GM23338 (cell line): ENCODE data around the gene ARHGEF28. TPM values are rescaled to one million over a fixed set of nuclear protein-coding genes. Genes with fewer than 3 reads are reported as not detected.

Source experiments
- ATAC-seq: fragments of 200-7000 bp; cut with Tn5 transposase; 3 replicates; pipeline ENCODE4 v1.9.1; 2020
- DNase-seq: peaks from one replicate; pipeline ENCODE4 v3.0.0-alpha.2; 2015; ENCODE audit warnings: low spot score
- H2AFZ ChIP-seq: fragments of 200-600 bp; sonication (generic); 2 replicates; pipeline ENCODE4 v1.8.0; 2016; ENCODE audit warnings: antibody characterized with exemption, mild to moderate bottlenecking, moderate library complexity
- H3F3A ChIP-seq: fragments of 200-600 bp; sonication (generic); replicated peaks from 2 replicates; pipeline ENCODE4 v1.8.0; 2017; ENCODE audit warnings: antibody characterized with exemption, mixed run types, low read depth
- H3K27ac ChIP-seq: fragments of 200-600 bp; sonication (generic); 2 replicates; pipeline ENCODE4 v1.6.1; 2016; ENCODE audit warnings: low read depth
- H3K27me3 ChIP-seq: fragments of 200-600 bp; sonication (generic); 2 replicates; pipeline ENCODE4 v1.8.0; 2016; ENCODE audit warnings: mild to moderate bottlenecking, mixed run types, moderate library complexity; ENCODE audit not compliant: insufficient read depth
- H3K36me3 ChIP-seq: fragments of 200-600 bp; sonication (generic); 2 replicates; pipeline ENCODE4 v1.8.0; 2016; ENCODE audit warnings: mild to moderate bottlenecking; ENCODE audit not compliant: insufficient read depth
- H3K4me1 ChIP-seq: fragments of 200-600 bp; sonication (generic); 2 replicates; pipeline ENCODE4 v1.8.0; 2016; ENCODE audit warnings: mild to moderate bottlenecking, moderate library complexity; ENCODE audit not compliant: insufficient read depth
- H3K4me2 ChIP-seq: fragments of 200-600 bp; sonication (generic); 2 replicates; pipeline ENCODE4 v1.7.1; 2017; ENCODE audit warnings: mixed run types
- H3K4me3 ChIP-seq: fragments of 200-600 bp; sonication (generic); 2 replicates; pipeline ENCODE4 v1.6.1; 2016; ENCODE audit warnings: mixed run types
- H3K79me2 ChIP-seq: fragments of 200-600 bp; sonication (generic); replicated peaks from 2 replicates; pipeline ENCODE4 v1.8.0; 2017; ENCODE audit warnings: mild to moderate bottlenecking; ENCODE audit not compliant: insufficient read depth
- H3K9me2 ChIP-seq: fragments of 200-600 bp; sonication (generic); 2 replicates; pipeline ENCODE4 v1.8.0; 2017; ENCODE audit not compliant: insufficient read depth
- H4K20me1 ChIP-seq: fragments of 200-600 bp; sonication (generic); replicated peaks from 2 replicates; pipeline ENCODE4 v1.8.0; 2017; ENCODE audit warnings: mild to moderate bottlenecking; ENCODE audit not compliant: insufficient read depth
- H3K27ac Mint-ChIP-seq: 2 replicates; pipeline ENCODE4 v1.8.0; 2020; ENCODE audit warnings: inconsistent platforms, mild to moderate bottlenecking, moderate library complexity, mixed read lengths
- H3K27me3 Mint-ChIP-seq: 3 replicates; pipeline ENCODE4 v1.8.0; 2022; ENCODE audit warnings: low read depth, mild to moderate bottlenecking, moderate library complexity, mixed read lengths, inconsistent platforms; ENCODE audit not compliant: insufficient read depth, poor library complexity
- H3K36me3 Mint-ChIP-seq: 3 replicates; pipeline ENCODE4 v1.8.0; 2021; ENCODE audit warnings: low read depth, mild to moderate bottlenecking, inconsistent platforms, moderate library complexity, mixed read lengths
- H3K4me1 Mint-ChIP-seq: 3 replicates; pipeline ENCODE4 v1.8.0; 2020; ENCODE audit warnings: mild to moderate bottlenecking, inconsistent platforms, mixed read lengths
- H3K4me3 Mint-ChIP-seq: 3 replicates; pipeline ENCODE4 v1.8.0; 2021; ENCODE audit warnings: moderate library complexity, mild to moderate bottlenecking, inconsistent platforms, mixed read lengths
- H3K9me3 Mint-ChIP-seq: 3 replicates; pipeline ENCODE4 v1.8.0; 2020; ENCODE audit warnings: moderate library complexity, mild to moderate bottlenecking, inconsistent platforms, mixed read lengths
- EZH2phosphoT487 ChIP-seq: fragments of 200-600 bp; sonication (generic); IDR thresholded peaks from one replicate; pipeline ENCODE4 v1.8.1; 2018; ENCODE audit warnings: antibody characterized with exemption; ENCODE audit not compliant: unreplicated experiment
- POLR2AphosphoS5 ChIP-seq: IDR thresholded peaks from 2 replicates; pipeline ENCODE4 v1.6.1; 2016; ENCODE audit warnings: antibody characterized with exemption, low read depth
- ZNF462 ChIP-seq: fragments of 250-450 bp; sonication (Bioruptor Pico); IDR thresholded peaks from 2 replicates; pipeline ENCODE4 v1.5.0; 2020; ENCODE audit warnings: mild to moderate bottlenecking, moderate library complexity
- polyA plus RNA-seq: library from polyadenylated mRNA; unstranded; fragments of >200 nt; fragmentation: Nextera tagmentation; extraction: Ambion mirVana; gene quantifications from 2 replicates; pipeline ENCODE4 v1.2.1, GENCODE V29; 2016
- total RNA-seq: library from RNA; depleted of rRNA; stranded (reverse); fragments of >200 nt; shearing (Covaris generic); gene quantifications from 2 replicates; pipeline ENCODE4 v1.2.3, GENCODE V29; 2014
- TF ChIP-seq, protein P1 (sequence below): IDR thresholded peaks from 2 replicates; pipeline ENCODE4 v1.6.1; 2016; ENCODE audit warnings: antibody characterized with exemption

Gene ARHGEF28
- total and polyA plus RNA-seq, 2 experiments from 2014 or later, result 0.39 to 1.0 TPM

- no peak for TF ChIP-seq ZNF462 (CRISPR knock-in tag)
- TF ChIP-seq POLR2AphosphoS5, result no peak
Measured at GRCh38 chr5:73940026-73940425, 314.0 kb downstream of the ARHGEF28 start (continued).

DNA sequence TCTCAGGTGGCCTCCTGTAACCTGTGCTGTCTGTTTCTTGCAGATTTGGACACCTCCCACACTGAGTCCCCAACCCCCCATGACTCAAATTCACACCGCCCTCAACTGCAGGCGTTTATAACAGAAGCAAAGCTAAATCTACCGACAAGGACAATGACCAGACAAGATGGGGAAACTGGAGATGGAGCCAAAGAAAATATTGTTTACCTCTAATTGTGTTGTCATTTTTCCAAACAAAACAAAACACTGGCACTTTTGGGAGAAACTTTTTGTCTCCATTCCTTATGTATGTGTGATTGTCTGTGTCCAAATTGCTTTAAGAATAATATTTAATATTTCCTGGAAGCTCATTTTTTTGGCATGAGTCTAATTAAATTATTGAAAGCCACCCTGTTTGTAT is 314.8 kb downstream of the ARHGEF28 start:
- no peak overlapping the region for H3K4me2 ChIP-seq

DNA sequence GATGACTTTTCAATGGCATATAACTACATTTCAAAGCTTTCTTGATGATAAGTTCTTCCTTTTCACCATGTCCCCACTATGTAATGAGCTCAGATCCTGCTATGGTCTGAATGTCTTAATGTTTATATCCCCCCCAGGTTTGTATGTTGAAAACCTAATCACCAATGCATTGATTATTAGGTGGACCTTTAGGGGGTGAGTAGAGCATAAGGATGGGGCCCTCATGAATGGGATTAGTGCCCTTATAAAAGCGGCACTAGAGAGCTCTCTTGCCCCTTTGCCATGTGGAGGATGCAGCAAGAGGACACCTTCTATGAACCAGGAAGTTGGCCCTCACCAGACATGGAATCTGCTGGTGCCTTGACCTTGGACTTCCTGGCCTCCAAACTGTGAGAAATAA is 316.8 kb downstream of the ARHGEF28 start:
- no peaks in the 10 kb centered on the region for H3K36me3 Mint-ChIP-seq
- no peak overlapping the region for H3K4me3 ChIP-seq
- H2AFZ ChIP-seq, result no peak overlapping the region
- H3F3A ChIP-seq, result no peaks in the 10 kb centered on the region
- H3K27me3 ChIP-seq, result no peaks in the 10 kb centered on the region
- H3K4me3 Mint-ChIP-seq, result no peak overlapping the region
- no peak for DNase-seq
- H3K4me1 Mint-ChIP-seq, result no peaks in the 10 kb centered on the region; the same call in 2 of the 3 replicates
- no peaks in the 10 kb centered on the region for H3K4me1 ChIP-seq
- no peak overlapping the region for H3K27ac Mint-ChIP-seq
- ATAC-seq, result no peak
- H4K20me1 ChIP-seq, result no peaks in the 10 kb centered on the region
- no peak overlapping the region for H3K4me2 ChIP-seq
- H3K27me3 Mint-ChIP-seq, result no peaks in the 10 kb centered on the region
- H3K27ac ChIP-seq, result no peak overlapping the region
- TF ChIP-seq, protein P1, sequence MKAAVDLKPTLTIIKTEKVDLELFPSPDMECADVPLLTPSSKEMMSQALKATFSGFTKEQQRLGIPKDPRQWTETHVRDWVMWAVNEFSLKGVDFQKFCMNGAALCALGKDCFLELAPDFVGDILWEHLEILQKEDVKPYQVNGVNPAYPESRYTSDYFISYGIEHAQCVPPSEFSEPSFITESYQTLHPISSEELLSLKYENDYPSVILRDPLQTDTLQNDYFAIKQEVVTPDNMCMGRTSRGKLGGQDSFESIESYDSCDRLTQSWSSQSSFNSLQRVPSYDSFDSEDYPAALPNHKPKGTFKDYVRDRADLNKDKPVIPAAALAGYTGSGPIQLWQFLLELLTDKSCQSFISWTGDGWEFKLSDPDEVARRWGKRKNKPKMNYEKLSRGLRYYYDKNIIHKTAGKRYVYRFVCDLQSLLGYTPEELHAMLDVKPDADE, result no peak
- H3K79me2 ChIP-seq, result no peaks in the 10 kb centered on the region
- no peaks in the 10 kb centered on the region for H3K36me3 ChIP-seq
- H3K9me3 Mint-ChIP-seq, result no peaks in the 10 kb centered on the region; the same call in 2 of the 3 replicates
- 0 out of 2 replicates have a peak, but pooled peaks cover 3% of the 10 kb centered on the region for H3K9me2 ChIP-seq

More for the DNA sequence above, 314.8 kb downstream of the ARHGEF28 start:
- Histone ChIP-seq H3K36me3 (no peaks in the 10 kb centered on the region), H3K4me3 (no peak overlapping the region), H3K27ac (no peak overlapping the region), H3K27me3 (no peaks in the 10 kb centered on the region), H3K79me2 (no peaks in the 10 kb centered on the region), H4K20me1 (no peaks in the 10 kb centered on the region), H3F3A (no peaks in the 10 kb centered on the region), H3K4me1 (no peaks in the 10 kb centered on the region), H3K9me2 (0 out of 2 replicates have a peak, but pooled peaks cover 3% of the 10 kb centered on the region), H2AFZ (no peak overlapping the region)
- Mint-ChIP-seq H3K27ac (no peak overlapping the region), H3K4me3 (no peak overlapping the region), H3K27me3 (no peaks in the 10 kb centered on the region), H3K9me3 (no peaks in the 10 kb centered on the region; the same call in 2 of the 3 replicates), H3K4me1 (no peaks in the 10 kb centered on the region; the same call in 2 of the 3 replicates), H3K36me3 (no peaks in the 10 kb centered on the region)
- no peak for ATAC-seq
- TF ChIP-seq EZH2phosphoT487 (no peak), POLR2AphosphoS5 (no peak)
- DNase-seq, result no peak
